Breast epithelium (tissue), 4 donors: Measurements from ENCODE around the gene IL13RA1. TPM values are rescaled to one million over a fixed set of nuclear protein-coding genes. Genes with fewer than 3 reads are reported as not detected.

Experiments
- DNase-seq, 2 donors: peaks; one replicate each; pipeline ENCODE4 v3.0.0-alpha.2; 2019; ENCODE audit warnings: low spot score in 2 of 2
- H3K27ac ChIP-seq, 2 donors: fragments of 200-600 bp; sonication (generic) in 1 of 2; one replicate each; pipeline ENCODE4 v1.5.1; 2016 to 2019; ENCODE audit warnings: mild to moderate bottlenecking in 1 of 2
- H3K27me3 ChIP-seq, 2 donors: fragments of 200-600 bp; sonication (generic) in 1 of 2; one replicate each; pipeline versions ENCODE4 v1.5.1 to v1.6.0; 2017 to 2019; ENCODE audit warnings: control low read depth in 1 of 2, mild to moderate bottlenecking in 1 of 2
- H3K36me3 ChIP-seq: fragments of 200-600 bp; one replicate; pipeline ENCODE4 v1.5.1; 2019
- H3K4me1 ChIP-seq, 2 donors: fragments of 200-600 bp; sonication (generic); one replicate each; pipeline ENCODE4 v1.5.1; 2016 to 2019; ENCODE audit warnings: control low read depth in 1 of 2
- H3K4me3 ChIP-seq, 3 donors: fragments of 200-600 bp; sonication (generic); 1 replicate in 2 of 3; 2 replicates in 1 of 3; pipeline ENCODE4 v1.5.1; 2016 to 2019; ENCODE audit warnings: mild to moderate bottlenecking in 3 of 3, moderate library complexity in 2 of 3
- H3K9me3 ChIP-seq, 2 donors: fragments of 200-600 bp; sonication (generic) in 1 of 2; one replicate each; pipeline ENCODE4 v1.5.1; 2016 to 2019; ENCODE audit warnings: control low read depth in 1 of 2
- CTCF ChIP-seq, 3 donors: fragments of 450-650 bp; IDR thresholded peaks; one replicate each; pipeline ENCODE4 v1.5.1; 2016 to 2017; ENCODE audit warnings: antibody characterized with exemption in 3 of 3, mild to moderate bottlenecking in 3 of 3, moderate library complexity in 3 of 3
- POLR2A ChIP-seq: fragments of 450-650 bp; IDR thresholded peaks from one replicate; pipeline ENCODE4 v1.6.1; 2016; ENCODE audit warnings: antibody characterized with exemption, mild to moderate bottlenecking, moderate library complexity
- POLR2AphosphoS5 ChIP-seq, 3 donors: sonication (generic); formaldehyde crosslinking; IDR thresholded peaks; one replicate each; pipeline ENCODE4 v1.6.1; 2017; ENCODE audit warnings: antibody characterized with exemption in 3 of 3
- intact Hi-C: fragments of 100-400 bp; cut with DNase I; formaldehyde crosslinking; loops from one replicate; pipeline ENCODE4 v1.15.1; 2023; ENCODE audit warnings: low total_unique reads
- total RNA-seq, 3 donors: library from RNA; depleted of rRNA; stranded (reverse); fragments of >200 nt; gene quantifications; one replicate each; pipeline ENCODE4 v1.1.0, GENCODE V29; 2016

Gene IL13RA1
- total RNA-seq, 3 donors from 2014 or later = 71.4 to 80.8 (median 77.4) TPM

GRCh38 chrX:118763489-118763888 is 36.1 kb downstream of the IL13RA1 start:
- intact Hi-C loops = no loop called here
- H3K4me3 ChIP-seq = no peak overlapping the region
- TF ChIP-seq POLR2A (no peak), CTCF (IDR thresholded peaks at IDR 0.05) (no peak), POLR2AphosphoS5 (IDR thresholded peaks at IDR 0.05) (no peak)
- H3K9me3 ChIP-seq = no peaks in the 10 kb centered on the region
- H3K36me3 ChIP-seq = no peaks in the 10 kb centered on the region
- H3K27me3 ChIP-seq = peaks cover 0 to 12% of the 10 kb centered on the region in 2 donors
- no peak overlapping the region for H3K27ac ChIP-seq
- no peaks in the 10 kb centered on the region for H3K4me1 ChIP-seq
- no peak for DNase-seq

- TF ChIP-seq POLR2A (no peak), POLR2AphosphoS5 (IDR thresholded peaks at IDR 0.05) (no peak), CTCF (IDR thresholded peaks at IDR 0.05) (no peak)
- DNase-seq = no peak
- Histone ChIP-seq H3K36me3 (no peaks in the 10 kb centered on the region), H3K27ac (no peak overlapping the region), H3K4me3 (no peak overlapping the region), H3K27me3 (peaks cover 0 to 16% of the 10 kb centered on the region in 2 donors), H3K9me3 (no peaks in the 10 kb centered on the region), H3K4me1 (no peaks in the 10 kb centered on the region)
- intact Hi-C loops = no loop called here
These were observed 36.7 kb downstream of the IL13RA1 start for GRCh38 chrX:118764122-118764521.

DNA sequence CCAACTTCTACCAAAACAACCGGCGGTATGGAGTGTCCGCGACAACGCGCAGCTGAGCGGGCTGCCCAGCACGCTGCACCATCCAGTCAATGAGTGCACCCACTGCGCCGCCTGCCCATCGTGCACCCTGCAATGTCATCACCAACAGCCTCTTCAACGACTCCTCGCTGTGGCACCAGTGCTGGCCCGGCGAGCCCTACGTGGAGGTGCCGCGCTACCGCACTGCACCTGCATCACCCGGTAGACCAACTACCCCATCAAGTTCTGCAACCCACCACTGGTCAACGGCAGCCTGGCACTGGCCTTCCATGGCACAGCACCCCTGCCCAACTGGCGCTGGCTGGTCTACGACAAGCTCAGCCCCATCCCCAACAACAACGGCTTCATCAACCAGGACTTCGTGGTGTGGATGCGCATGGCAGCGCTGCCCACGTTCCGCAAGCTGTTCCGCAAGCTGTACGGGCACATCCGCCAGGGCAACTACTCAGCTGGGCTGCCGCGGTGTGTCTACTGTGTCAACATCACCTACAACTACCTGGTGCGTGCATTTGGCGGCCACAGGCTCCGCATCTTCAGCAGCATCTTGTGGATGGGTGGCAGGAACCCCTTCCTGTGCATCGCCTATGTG is 42.8 kb downstream of the IL13RA1 start:
- no peaks in the 10 kb centered on the region for H3K4me1 ChIP-seq
- TF ChIP-seq CTCF (IDR thresholded peaks at IDR 0.05) (no peak), POLR2A (no peak), POLR2AphosphoS5 (IDR thresholded peaks at IDR 0.05) (no peak)
- intact Hi-C loops = no loop called here

GRCh38 chrX:118772051-118772450 is 44.6 kb downstream of the IL13RA1 start:
- H3K27ac ChIP-seq = no peak overlapping the region
- no peaks in the 10 kb centered on the region for H3K4me1 ChIP-seq
- no peaks in the 10 kb centered on the region for H3K36me3 ChIP-seq
- no peaks in the 10 kb centered on the region for H3K9me3 ChIP-seq
- intact Hi-C loops = no loop called here
- H3K4me3 ChIP-seq = no peak overlapping the region
- peaks cover 0 to 13% of the 10 kb centered on the region in 2 donors for H3K27me3 ChIP-seq
- DNase-seq = no peak
- TF ChIP-seq POLR2A (no peak), CTCF (IDR thresholded peaks at IDR 0.05) (no peak), POLR2AphosphoS5 (IDR thresholded peaks at IDR 0.05) (no peak)

More for the DNA sequence above, 42.8 kb downstream of the IL13RA1 start:
- Histone ChIP-seq H3K9me3 (no peaks in the 10 kb centered on the region), H3K27ac (no peak overlapping the region), H3K27me3 (peaks cover 0 to 14% of the 10 kb centered on the region in 2 donors), H3K36me3 (no peaks in the 10 kb centered on the region), H3K4me3 (no peak overlapping the region)
- no peak for DNase-seq

DNA sequence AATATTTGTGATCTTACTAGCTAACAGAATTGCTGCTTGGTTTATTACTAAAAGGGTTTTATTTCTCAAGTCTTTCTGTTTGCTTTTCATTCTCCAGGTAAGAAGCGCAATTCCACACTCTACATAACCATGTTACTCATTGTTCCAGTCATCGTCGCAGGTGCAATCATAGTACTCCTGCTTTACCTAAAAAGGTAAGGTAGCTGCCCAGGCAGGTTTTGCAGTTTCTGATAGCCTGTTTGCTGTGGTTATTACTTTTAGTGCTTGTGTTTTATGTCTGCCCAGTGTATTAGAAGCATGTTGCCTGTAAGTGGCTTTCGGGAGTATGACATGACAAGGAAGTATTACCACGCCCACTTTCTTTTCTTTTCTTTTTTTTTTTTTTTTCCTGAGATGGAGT is 46.4 kb downstream of the IL13RA1 start:
- no peak for DNase-seq
- Histone ChIP-seq H3K27me3 (peaks cover 0 to 13% of the 10 kb centered on the region in 2 donors), H3K9me3 (no peaks in the 10 kb centered on the region), H3K4me3 (no peak overlapping the region), H3K27ac (no peak overlapping the region), H3K36me3 (no peaks in the 10 kb centered on the region), H3K4me1 (no peaks in the 10 kb centered on the region)
- intact Hi-C loops = no loop called here
- TF ChIP-seq POLR2AphosphoS5 (IDR thresholded peaks at IDR 0.05) = no peak

GRCh38 chrX:118779581-118779980 is 52.2 kb downstream of the IL13RA1 start:
- H3K27ac ChIP-seq = no peak overlapping the region

More at GRCh38 chrX:118779581-118779980, 52.2 kb downstream of the IL13RA1 start:
- DNase-seq = no peak
- intact Hi-C loops = no loop called here
- H3K9me3 ChIP-seq = no peaks in the 10 kb centered on the region
- H3K27me3 ChIP-seq = peaks cover 0 to 7% of the 10 kb centered on the region in 2 donors
- TF ChIP-seq POLR2A = no peak
- TF ChIP-seq POLR2AphosphoS5 (IDR thresholded peaks at IDR 0.05) = no peak
- TF ChIP-seq CTCF (IDR thresholded peaks at IDR 0.05) = no peak
- H3K4me3 ChIP-seq = no peak overlapping the region
- no peaks in the 10 kb centered on the region for H3K36me3 ChIP-seq
- H3K4me1 ChIP-seq = no peaks in the 10 kb centered on the region
